GM23248 (cell line): ENCODE data around the gene FTO. TPM values are rescaled to one million over a fixed set of nuclear protein-coding genes. Genes with fewer than 3 reads are reported as not detected.

ENCODE experiments used
- DNase-seq: peaks from one replicate; pipeline ENCODE4 v3.0.0-alpha.2; 2015
- H2AFZ ChIP-seq: fragments of 200-600 bp; sonication (generic); 2 replicates; pipeline ENCODE4 v1.6.1; 2016; ENCODE audit warnings: antibody characterized with exemption
- H3F3A ChIP-seq: fragments of 200-600 bp; sonication (generic); 2 replicates; pipeline ENCODE4 v1.6.1; 2016; ENCODE audit warnings: mild to moderate bottlenecking, antibody characterized with exemption, mixed run types; ENCODE audit not compliant: insufficient read depth
- H3K27ac ChIP-seq: fragments of 200-600 bp; sonication (generic); 2 replicates; pipeline ENCODE4 v1.5.1; 2016; ENCODE audit warnings: mild to moderate bottlenecking
- H3K27me3 ChIP-seq: fragments of 200-600 bp; sonication (generic); replicated peaks from 2 replicates; pipeline ENCODE4 v1.6.1; 2016; ENCODE audit warnings: mild to moderate bottlenecking; ENCODE audit not compliant: insufficient read depth
- H3K36me3 ChIP-seq: fragments of 200-600 bp; sonication (generic); 2 replicates; pipeline ENCODE4 v1.6.1; 2016; ENCODE audit warnings: low read depth, mild to moderate bottlenecking
- H3K4me1 ChIP-seq: fragments of 200-600 bp; sonication (generic); 2 replicates; pipeline ENCODE4 v1.6.1; 2016; ENCODE audit warnings: mild to moderate bottlenecking; ENCODE audit not compliant: insufficient read depth
- H3K4me2 ChIP-seq: fragments of 200-600 bp; sonication (generic); one replicate; pipeline ENCODE4 v1.6.1; 2016; ENCODE audit warnings: mild to moderate bottlenecking; ENCODE audit not compliant: unreplicated experiment
- H3K4me3 ChIP-seq: fragments of 200-600 bp; sonication (generic); 2 replicates; pipeline ENCODE4 v1.5.1; 2016; ENCODE audit warnings: mild to moderate bottlenecking
- H3K79me2 ChIP-seq: fragments of 200-600 bp; sonication (generic); 2 replicates; pipeline ENCODE4 v1.6.1; 2016; ENCODE audit warnings: mild to moderate bottlenecking; ENCODE audit not compliant: insufficient read depth
- H3K9ac ChIP-seq: fragments of 200-600 bp; sonication (generic); 2 replicates; pipeline ENCODE4 v1.6.1; 2016; ENCODE audit warnings: mild to moderate bottlenecking
- H3K9me2 ChIP-seq: fragments of 200-600 bp; sonication (generic); 2 replicates; pipeline ENCODE4 v1.6.1; 2016; ENCODE audit warnings: mixed run types, mild to moderate bottlenecking, moderate library complexity; ENCODE audit not compliant: insufficient read depth
- H3K9me3 ChIP-seq: fragments of 200-600 bp; sonication (generic); one replicate; pipeline ENCODE4 v1.6.1; 2017; ENCODE audit warnings: low read depth
- H4K20me1 ChIP-seq: fragments of 200-600 bp; sonication (generic); 2 replicates; pipeline ENCODE4 v1.6.0; 2016; ENCODE audit not compliant: insufficient read depth
- EZH2 ChIP-seq: fragments of 200-600 bp; sonication (generic); IDR thresholded peaks from 2 replicates; pipeline ENCODE4 v1.6.1; 2018; ENCODE audit warnings: antibody characterized with exemption, mild to moderate bottlenecking; ENCODE audit not compliant: insufficient read depth, poor library complexity, severe bottlenecking
- EZH2phosphoT487 ChIP-seq: fragments of 200-600 bp; sonication (generic); IDR thresholded peaks from 2 replicates; pipeline ENCODE4 v1.6.1; 2018; ENCODE audit warnings: antibody characterized with exemption, moderate library complexity, mild to moderate bottlenecking, low read depth; ENCODE audit not compliant: insufficient read depth
- WGBS, 2 experiments: methylation state at CpG; one replicate each; pipeline ENCODE4 v1.1.6; 2015 to 2017; ENCODE audit warnings: low lambda C conversion rate in 2 of 2, low coverage in 1 of 2; ENCODE audit errors: missing lambda C conversion rate in 2 of 2; 5-methylcytosine and 5-hydroxymethylcytosine counted together
- in situ Hi-C: fragments of 300-500 bp; cut with MboI; formaldehyde crosslinking; loops from 2 replicates; pipeline ENCODE4 v1.15.0; 2020
- polyA plus RNA-seq: library from polyadenylated mRNA; unstranded; fragments of >200 nt; fragmentation: Nextera tagmentation; extraction: Ambion mirVana; gene quantifications from 2 replicates; pipeline ENCODE4 v1.2.1, GENCODE V29; 2016
- total RNA-seq: library from RNA; depleted of rRNA; stranded (reverse); fragments of >200 nt; shearing (Covaris generic); gene quantifications from 2 replicates; pipeline ENCODE4 v1.2.3, GENCODE V29; 2014

The FTO gene
- total and polyA plus RNA-seq, 2 experiments from 2014 or later = 85.3 to 99.2 TPM

DNA sequence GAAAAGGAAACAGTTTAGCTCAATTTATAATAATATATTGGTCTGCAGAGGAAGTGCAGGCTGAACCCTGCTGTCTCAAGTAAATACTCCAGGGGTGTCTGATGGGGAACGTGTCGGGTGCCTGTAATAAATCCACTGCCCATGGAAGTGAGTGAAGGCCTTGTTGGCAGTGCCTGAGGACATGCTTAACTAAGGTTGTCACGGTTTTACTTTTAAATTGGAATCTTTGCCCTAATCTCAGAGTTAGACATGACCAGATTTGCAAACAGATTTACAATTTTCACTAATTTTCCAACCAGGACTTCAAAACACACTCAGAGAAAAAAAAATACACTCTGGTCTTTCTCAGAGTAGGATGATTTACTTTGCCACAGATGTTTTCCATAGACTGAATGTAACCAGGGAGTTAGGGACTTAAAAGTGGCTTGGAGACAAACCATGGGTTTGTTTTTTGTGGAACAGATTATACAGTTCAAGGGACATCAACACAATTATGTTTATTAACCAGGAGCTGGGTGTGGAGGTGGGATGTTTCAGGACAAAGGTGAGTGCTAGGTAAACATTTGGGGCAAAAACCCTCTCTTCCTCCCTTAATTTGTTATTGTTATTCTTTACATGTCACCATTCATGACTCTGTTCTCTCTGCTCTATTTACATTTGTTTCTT is 144.5 kb downstream of the FTO start:
- Histone ChIP-seq H2AFZ (no peak overlapping the region), H3K79me2 (no peaks in the 10 kb centered on the region), H3K9ac (no peak overlapping the region), H3K27me3 (no peaks in the 10 kb centered on the region), H3K36me3 (peaks cover 8% of the 10 kb centered on the region; the same call in 1 of the 2 replicates), H3K4me3 (no peak overlapping the region), H3K27ac (no peak overlapping the region), H3K4me2 (no peak overlapping the region), H3K9me3 (no peaks in the 10 kb centered on the region), H3K4me1 (no peaks in the 10 kb centered on the region), H3F3A (no peaks in the 10 kb centered on the region), H3K9me2 (no peaks in the 10 kb centered on the region), H4K20me1 (no peaks in the 10 kb centered on the region)
- in situ Hi-C loops = no loop called here
- no peak for TF ChIP-seq EZH2
- TF ChIP-seq EZH2phosphoT487 = no peak
- 42 to 60% methylated on average over 3 of the region's 3 CpGs for WGBS, 2 experiments
- DNase-seq = no peak

DNA sequence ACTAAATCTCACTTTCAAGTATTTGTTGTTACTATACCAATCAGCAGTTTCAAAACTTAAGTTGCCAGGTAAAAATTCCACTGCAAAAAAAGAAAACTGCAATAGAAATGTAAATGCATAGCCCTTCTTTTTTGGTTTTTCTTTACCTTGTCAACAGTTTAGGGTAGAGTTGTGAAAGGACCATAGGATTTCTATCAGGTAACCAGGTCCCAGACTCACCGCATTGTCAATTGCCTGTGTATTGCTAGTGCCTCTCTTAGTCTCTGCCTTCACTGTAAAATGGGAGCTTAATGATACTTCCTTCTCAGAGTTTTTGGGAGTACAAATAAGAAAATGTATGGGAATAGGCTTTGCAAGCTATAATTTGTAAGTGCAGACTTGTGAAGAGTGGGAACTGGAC is 145.0 kb downstream of the FTO start:
- H3K79me2 ChIP-seq = 0 out of 2 replicates have a peak, but pooled peaks cover 2% of the 10 kb centered on the region
- no peaks in the 10 kb centered on the region for H3F3A ChIP-seq
- no peak overlapping the region for H3K9ac ChIP-seq
- WGBS, 2 experiments = 97 to 100% methylated on average over 1 of the region's 1 CpG
- H3K27ac ChIP-seq = no peak overlapping the region
- H3K27me3 ChIP-seq = no peaks in the 10 kb centered on the region
- no peak overlapping the region for H2AFZ ChIP-seq
- no peak for DNase-seq
- H3K9me3 ChIP-seq = no peaks in the 10 kb centered on the region
- no peak overlapping the region for H3K4me2 ChIP-seq
- H4K20me1 ChIP-seq = no peaks in the 10 kb centered on the region
- in situ Hi-C loops = no loop called here
- no peak overlapping the region for H3K4me3 ChIP-seq
- no peak for TF ChIP-seq EZH2phosphoT487
- TF ChIP-seq EZH2 = no peak
- H3K9me2 ChIP-seq = no peaks in the 10 kb centered on the region
- no peaks in the 10 kb centered on the region for H3K4me1 ChIP-seq
- H3K36me3 ChIP-seq = peaks cover 8% of the 10 kb centered on the region; the same call in 1 of the 2 replicates

DNA sequence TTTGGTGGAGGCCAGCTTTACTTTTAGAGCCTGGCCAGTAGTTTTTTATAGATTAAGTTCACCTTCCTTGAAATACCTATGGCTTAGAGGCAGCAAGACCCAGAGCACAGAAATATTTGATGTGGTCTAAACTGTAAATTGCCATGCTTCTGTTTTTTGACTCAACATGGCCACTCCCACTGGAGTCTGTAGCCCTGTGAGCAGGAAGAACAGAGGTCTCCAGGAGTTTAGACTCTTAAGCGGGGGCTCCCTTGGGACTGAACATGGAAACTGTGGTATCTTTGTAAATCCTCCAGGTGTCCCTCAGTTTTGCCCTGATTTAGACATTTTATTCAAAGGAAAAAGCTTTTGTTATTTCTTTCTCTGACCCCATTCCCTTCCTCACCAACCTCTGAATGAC is 145.6 kb downstream of the FTO start:
- 100% methylated on average over 1 of the region's 1 CpG for WGBS, 2 experiments
- Histone ChIP-seq H3K4me2 (no peak overlapping the region), H3K36me3 (0 out of 2 replicates have a peak, but pooled peaks cover 5% of the 10 kb centered on the region), H3K27ac (no peak overlapping the region), H3K9ac (no peak overlapping the region), H2AFZ (no peak overlapping the region), H3K27me3 (no peaks in the 10 kb centered on the region), H3K4me3 (no peak overlapping the region), H4K20me1 (no peaks in the 10 kb centered on the region), H3F3A (no peaks in the 10 kb centered on the region), H3K4me1 (no peaks in the 10 kb centered on the region), H3K9me3 (no peaks in the 10 kb centered on the region), H3K9me2 (no peaks in the 10 kb centered on the region), H3K79me2 (0 out of 2 replicates have a peak, but pooled peaks cover 8% of the 10 kb centered on the region)
- no peak for DNase-seq
- TF ChIP-seq EZH2phosphoT487 (no peak), EZH2 (no peak)
- in situ Hi-C loops = no loop called here

DNA sequence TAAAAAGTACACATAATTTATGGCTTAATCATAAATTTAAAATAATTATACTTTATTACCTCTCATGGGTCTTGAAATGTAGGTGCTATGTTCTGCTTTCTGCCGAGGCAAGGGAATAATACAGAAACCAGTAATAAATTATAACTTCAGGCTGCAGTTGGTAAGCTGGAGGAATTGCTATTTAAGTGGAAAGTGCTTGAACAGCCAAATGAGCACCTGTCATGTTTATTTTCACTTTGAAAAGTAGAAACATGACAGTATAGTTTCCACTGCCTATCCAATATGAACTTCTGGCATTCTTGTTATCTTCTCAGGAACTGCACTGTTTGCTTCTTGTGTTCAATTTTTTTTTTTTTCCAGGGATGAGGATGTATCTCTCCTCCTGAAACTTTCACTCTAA is 146.0 kb downstream of the FTO start:
- DNase-seq = no peak
- Histone ChIP-seq H3K4me1 (no peaks in the 10 kb centered on the region), H3K9me3 (no peaks in the 10 kb centered on the region), H3K36me3 (0 out of 2 replicates have a peak, but pooled peaks cover 1% of the 10 kb centered on the region), H3K9me2 (no peaks in the 10 kb centered on the region), H3K79me2 (0 out of 2 replicates have a peak, but pooled peaks cover 8% of the 10 kb centered on the region), H3F3A (no peaks in the 10 kb centered on the region), H4K20me1 (no peaks in the 10 kb centered on the region), H3K9ac (no peak overlapping the region), H3K27me3 (no peaks in the 10 kb centered on the region), H3K27ac (no peak overlapping the region), H2AFZ (no peak overlapping the region), H3K4me2 (no peak overlapping the region), H3K4me3 (no peak overlapping the region)
- TF ChIP-seq EZH2 (no peak), EZH2phosphoT487 (no peak)
- 82 to 87% methylated on average over 1 of the region's 1 CpG for WGBS, 2 experiments
- in situ Hi-C loops = no loop called here

DNA sequence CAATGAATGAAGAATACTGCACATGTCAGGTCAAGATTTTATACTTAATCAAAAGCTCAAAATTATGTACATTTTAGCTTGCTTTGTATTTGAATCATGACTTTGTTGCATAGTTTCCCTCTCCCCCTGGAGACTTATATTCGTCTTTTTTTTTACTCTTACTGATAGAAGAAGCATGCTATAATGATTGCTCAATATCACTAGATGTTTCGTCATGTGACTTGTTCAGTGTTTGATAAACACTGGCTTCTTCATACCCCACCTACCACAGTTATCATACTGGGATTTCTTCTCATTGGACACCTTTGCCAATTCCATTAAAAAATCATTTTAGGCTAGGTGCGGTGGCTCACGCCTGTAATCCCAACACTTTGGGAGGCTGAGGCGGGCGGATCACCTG is 148.7 kb downstream of the FTO start:
- TF ChIP-seq EZH2 (no peak), EZH2phosphoT487 (no peak)
- Histone ChIP-seq H3F3A (no peaks in the 10 kb centered on the region), H3K4me2 (no peak overlapping the region), H3K27ac (no peak overlapping the region), H2AFZ (no peak overlapping the region), H3K36me3 (no peaks in the 10 kb centered on the region; the same call in 1 of the 2 replicates), H3K27me3 (no peaks in the 10 kb centered on the region), H3K4me3 (no peak overlapping the region), H4K20me1 (no peaks in the 10 kb centered on the region), H3K79me2 (0 out of 2 replicates have a peak, but pooled peaks cover 8% of the 10 kb centered on the region), H3K4me1 (no peaks in the 10 kb centered on the region), H3K9me3 (no peaks in the 10 kb centered on the region), H3K9ac (no peak overlapping the region), H3K9me2 (no peaks in the 10 kb centered on the region)
- DNase-seq = no peak
- in situ Hi-C loops = no loop called here
- 92 to 93% methylated on average over 6 of the region's 6 CpGs for WGBS, 2 experiments
